Measurements from ENCODE around the gene ZNF718.
A peak's percentile ranks its signal among the peaks of the same experiment; 100 is the strongest.
"Not testable (repeated sequence)": the region's sequence is repeated elsewhere in the genome, so short reads cannot be mapped to it uniquely, and the experiment has no call there.

The ZNF718 gene

DNA sequence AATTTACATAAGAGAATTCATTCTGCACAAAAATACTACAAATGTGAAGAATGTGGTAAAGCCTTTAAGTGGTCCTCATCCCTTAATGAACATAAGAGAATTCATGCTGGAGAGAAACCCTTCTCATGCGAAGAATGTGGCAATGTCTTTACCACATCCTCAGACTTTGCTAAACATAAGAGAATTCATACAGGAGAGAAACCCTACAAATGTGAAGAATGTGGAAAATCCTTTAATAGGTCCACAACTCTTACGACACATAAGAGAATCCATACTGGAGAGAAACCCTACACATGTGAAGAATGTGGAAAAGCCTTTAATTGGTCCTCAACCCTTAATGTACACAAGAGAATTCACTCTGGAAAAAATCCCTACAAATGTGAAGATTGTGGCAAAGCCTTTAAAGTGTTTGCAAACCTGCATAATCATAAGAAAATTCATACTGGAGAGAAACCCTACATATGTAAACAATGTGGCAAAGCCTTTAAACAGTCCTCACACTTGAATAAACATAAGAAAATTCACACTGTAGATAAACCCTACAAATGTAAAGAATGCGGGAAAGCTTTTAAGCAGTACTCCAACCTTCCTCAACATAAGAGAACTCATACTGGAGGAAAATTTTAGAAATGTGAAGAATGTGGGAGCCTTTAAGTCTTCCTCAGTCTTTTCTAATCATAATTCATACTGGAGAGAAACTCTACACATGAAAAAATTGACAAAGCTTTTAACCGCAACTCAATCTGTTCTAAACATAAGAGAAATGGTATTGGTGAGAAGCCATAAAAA is 37.4 kb downstream of the ZNF718 start:
- no peak for DNase-seq (ENCODE audit: low spot score)

DNA sequence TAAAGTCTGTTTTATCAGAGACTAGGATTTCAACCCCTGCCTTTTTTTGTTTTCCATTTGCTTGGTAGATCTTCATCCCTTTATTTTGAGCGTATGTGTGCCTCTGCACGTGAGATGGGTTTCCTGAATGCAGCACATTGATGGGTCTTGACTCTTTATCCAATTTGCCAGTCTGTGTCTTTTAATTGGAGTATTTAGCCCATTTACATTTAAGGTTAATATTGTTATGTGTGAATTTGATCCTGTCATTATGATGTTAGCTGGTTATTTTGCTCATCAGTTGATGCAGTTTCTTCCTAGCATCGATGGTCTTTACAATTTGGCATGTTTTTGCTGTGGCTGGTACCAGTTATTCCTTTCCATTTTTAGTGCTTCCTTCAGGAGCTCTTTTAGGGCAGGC is 45.3 kb downstream of the ZNF718 start:
- DNase-seq (ENCODE audit: low spot score) = not testable (repeated sequence)

DNA sequence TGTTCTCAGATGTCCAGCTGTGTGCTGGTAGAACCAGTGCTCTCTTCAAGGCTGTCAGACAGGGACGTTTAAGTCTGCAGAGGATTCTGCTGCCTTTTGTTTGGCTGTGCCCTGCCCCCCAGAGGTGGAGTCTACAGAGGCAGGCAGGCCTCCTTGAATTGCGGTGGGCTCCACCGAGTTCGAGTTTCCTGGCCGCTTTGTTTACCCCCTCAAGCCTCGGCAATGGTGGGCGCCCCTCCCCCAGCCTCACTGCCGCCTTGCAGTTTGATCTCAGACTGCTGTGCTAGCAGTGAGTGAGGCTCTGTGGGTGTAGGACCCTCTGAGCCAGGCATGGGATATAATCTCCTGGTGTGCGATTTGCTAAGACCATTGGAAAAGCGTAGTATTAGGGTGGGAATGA is 47.0 kb downstream of the ZNF718 start:
- not testable (repeated sequence) for DNase-seq (ENCODE audit: low spot score)

DNA sequence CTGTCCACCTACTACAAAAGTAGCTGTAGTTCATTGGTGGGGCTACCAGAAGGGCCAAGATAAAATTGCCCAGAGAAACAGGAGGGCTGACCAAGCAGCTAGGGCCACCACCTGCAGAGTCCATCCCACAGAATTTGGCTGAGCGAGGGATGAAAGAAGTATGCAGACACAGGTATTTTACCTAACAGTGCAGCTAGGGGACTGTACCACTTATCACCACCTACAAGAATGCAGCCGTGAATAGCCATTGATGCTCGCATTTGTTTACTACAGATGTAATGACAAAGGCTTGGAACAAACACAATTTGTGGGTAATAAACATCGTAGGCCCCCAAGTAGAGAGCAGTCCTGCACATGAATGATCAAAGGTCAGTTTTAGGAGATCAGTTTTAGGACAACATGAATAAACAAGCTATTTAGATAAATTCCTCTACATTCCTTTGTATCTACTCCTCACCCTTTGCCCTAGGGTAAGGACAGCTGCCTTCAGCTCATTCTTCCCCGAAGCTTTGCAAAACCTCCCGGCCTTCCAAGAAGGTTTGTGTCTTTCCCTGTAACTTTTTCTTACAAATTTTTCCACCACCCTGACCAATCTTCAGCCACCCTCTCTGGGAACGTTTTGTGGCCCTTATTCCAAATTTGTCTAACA is 49.5 kb downstream of the ZNF718 start:
- no peak for DNase-seq (ENCODE audit: low spot score)

- DNase-seq (ENCODE audit: low spot score) = no peak
Observed at GRCh38 chr4:175986-176385, 51.7 kb downstream of the ZNF718 start.

DNA sequence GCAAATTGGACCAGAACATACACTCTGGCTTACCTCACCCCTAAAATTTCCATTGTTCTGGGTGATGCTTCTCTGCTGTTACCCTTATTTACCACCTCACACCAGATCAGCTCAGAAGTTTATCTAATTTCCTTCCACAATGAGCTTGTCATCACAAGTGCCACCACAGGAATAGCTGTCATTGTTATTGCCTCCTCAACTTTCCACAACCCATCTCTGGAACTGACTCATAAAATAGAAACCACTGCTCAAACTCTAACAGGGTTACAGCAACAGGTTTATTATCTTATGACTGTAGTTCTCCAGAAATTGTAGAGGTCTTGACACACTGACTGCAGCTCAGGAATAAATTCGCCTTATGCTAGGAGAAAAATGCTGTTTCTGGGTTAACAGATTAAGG is 52.7 kb downstream of the ZNF718 start:
- DNase-seq (ENCODE audit: low spot score) = no peak

DNA sequence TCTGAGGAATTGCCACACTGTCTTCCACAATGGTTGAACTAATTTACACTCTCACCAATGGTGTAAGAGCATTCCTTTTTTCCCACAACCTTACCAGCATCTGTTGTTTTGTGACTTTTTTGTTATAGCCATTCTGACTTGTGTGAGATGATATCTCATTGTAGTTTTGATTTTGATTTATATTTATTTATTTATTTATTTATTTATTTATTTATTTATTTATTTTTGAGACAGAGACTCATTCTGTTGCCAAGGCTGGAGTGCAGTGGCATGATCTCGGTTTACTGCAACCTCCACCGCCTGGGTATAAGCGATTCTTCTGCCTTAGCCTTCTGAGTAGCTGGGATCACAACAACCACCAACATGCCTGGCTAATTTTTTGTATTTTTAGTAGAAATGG is 57.9 kb downstream of the ZNF718 start:
- not testable (repeated sequence) for DNase-seq (ENCODE audit: low spot score)

- no peak for DNase-seq (ENCODE audit: low spot score)
Observed at GRCh38 chr4:188091-188490, 63.8 kb downstream of the ZNF718 start.

GRCh38 chr4:195159-195558 is 70.9 kb downstream of the ZNF718 start:
- not testable (repeated sequence) for DNase-seq (ENCODE audit: low spot score)

DNA sequence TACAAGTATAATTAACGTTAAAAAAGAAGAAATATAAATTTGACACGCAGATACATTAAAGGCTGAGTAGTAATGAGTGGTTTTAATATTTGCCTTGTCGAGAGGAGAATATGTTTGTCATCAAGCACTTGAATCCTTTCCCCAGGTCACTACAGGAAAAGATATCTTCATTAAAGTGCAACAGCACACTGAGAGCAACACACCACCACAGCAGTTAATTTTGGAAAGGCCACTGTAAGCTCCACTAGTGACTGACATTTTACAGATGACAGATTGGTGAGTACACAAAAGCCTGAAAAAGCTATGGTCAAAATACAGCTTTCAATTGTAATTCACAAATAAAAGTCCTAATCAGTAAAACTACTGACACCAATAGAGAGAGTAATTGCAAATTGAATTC is 76.6 kb downstream of the ZNF718 start:
- DNase-seq (ENCODE audit: low spot score) = no peak

GRCh38 chr4:202822-203221 is 78.5 kb downstream of the ZNF718 start:
- DNase-seq (ENCODE audit: low spot score) = not testable (repeated sequence)

DNA sequence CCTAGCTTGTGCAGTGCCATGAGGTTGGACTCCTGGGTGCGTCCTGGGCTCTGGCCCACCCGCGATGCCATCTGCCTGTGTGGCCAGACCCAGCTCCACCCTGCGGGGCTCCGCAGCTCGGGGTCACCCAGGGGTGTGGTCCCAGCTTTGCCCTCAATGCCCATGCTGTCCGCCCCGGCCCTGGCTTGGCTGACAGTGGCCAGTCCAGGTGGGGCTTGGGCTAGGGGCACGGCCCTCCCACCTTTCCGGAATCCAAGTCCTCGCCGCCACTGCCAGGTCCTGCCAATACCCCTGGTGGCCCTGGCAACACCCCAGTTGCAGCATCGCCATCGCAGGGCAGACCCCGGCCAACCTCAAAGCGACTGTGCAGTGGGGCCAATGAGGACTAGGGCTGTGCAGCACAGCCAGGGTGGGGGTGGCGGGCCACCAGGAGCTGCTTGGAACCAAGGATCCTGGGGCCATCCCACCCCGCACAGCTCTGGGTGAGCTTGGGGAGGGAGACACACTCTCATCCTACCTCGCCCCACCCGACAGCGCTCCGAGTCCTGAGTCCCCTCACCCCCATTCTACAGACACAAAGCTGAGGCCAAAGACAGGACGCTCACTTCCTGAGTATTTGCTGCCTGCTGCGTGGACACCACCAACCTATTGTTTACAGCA is 80.9 kb downstream of the ZNF718 start:
- DNase-seq (ENCODE audit: low spot score) = no peak

DNA sequence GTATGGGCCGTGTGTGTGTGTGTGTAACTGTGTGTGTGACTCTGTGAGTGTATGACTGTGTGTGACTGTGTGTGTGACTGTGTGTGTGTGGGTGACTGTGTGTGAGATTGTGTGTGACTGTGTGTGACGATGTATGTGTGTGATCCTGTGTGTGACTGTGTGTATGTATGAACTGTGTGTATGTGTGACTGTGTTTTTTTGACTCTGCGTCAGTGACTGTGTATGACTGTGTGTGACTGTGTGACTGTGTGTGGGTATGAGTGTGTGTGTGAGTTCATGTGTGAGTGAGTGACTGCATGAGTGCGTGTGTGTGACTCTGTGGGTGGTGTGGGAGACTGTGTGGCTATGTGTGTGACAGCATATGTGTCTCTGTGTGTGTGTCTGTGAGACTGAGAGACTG is 81.8 kb downstream of the ZNF718 start:
- DNase-seq (ENCODE audit: low spot score) = no peak

DNA sequence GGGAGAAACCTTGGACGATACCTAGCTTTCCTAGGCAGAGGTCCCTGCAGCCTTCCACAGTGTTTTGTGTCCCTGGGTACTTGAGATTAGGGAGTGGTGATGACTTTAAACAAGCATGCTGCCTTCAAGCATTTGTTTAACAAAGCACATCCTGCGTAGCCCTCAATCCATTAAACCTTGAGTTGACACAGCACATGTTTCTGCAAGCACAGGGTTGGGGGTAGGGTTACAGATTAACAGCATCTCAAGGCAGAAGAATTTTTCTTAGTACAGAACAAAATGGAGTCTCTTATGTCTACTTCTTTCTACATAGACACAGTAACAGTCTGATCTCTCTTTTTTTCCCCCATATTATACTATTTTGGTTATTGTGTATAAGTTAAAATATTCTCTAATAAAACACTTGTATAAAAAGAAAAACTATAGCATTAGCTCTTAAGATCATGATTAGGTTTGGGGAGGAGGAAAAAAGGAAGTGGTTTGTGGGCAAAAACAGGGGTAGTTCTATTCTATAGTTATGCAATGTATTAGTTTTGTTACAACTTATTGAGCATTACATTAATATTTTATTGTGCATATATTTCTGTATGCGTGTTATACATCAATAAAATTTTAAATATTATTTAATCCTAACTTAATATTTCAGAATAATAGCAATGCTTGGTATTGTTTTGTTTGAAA is 84.3 kb downstream of the ZNF718 start:
- DNase-seq (ENCODE audit: low spot score) = not testable (repeated sequence)

DNA sequence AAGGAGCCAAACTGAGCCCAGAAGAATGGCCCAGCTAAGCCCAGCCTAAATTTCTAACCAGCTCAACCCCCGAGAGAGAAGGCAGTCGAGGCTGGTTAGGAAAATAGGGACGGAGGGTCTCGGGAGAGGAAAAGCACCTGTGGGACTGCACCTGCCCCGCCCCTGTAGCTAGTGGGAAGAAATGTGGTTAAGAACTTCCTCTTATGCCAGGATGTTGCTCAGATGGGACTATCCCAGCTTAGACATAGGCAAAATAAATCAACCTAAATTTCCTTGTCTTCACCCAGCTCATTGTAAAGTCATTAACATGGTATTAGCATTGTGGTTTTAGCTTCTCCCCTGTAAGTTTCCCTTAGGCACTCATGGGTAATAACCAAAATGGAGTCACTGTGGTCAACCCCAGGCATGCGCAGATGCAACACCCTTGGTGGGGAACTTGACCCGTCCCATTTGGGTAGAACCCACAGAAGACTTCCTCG is 86.8 kb downstream of the ZNF718 start:
- no peak for DNase-seq (ENCODE audit: low spot score)

- DNase-seq (ENCODE audit: low spot score) = peak; percentile 82
Observed at GRCh38 chr4:212438-213188, 88.3 kb downstream of the ZNF718 start.

- peak; percentile 3 for DNase-seq (ENCODE audit: low spot score)
Observed at GRCh38 chr4:213189-213535, 88.9 kb downstream of the ZNF718 start.
